ENCODE measurements around the gene BRD2. TPM values are rescaled to one million over a fixed set of nuclear protein-coding genes. Genes with fewer than 3 reads are reported as not detected.

BRD2 gene
- total RNA-seq, 2 experiments from 2014 or later: 334 to 383 TPM

GRCh38 chr6:32968867-32969684 is 682 bp downstream of the BRD2 start:
- H3K27ac Mint-ChIP-seq: peak overlapping the region; percentile 99
- peaks cover 27% of the 10 kb centered on the region for H3K4me1 Mint-ChIP-seq
- no peaks in the 10 kb centered on the region for H3K27me3 Mint-ChIP-seq

GRCh38 chr6:32969685-32970412 is 1.5 kb downstream of the BRD2 start:
- H3K9me3 Mint-ChIP-seq: no peaks in the 10 kb centered on the region
- ChIA-PET CTCF (interaction anchor here (0.7 to 11.4 kb wide), 8 partner anchors 15 to 131 kb away, joined by 3 to 156 read pairs (median 14); partner anchors contain the start of genes HLA-DMA and TAP2), POLR2A (interaction anchor here (3.1 kb wide), 1 partner anchor 15 kb away, joined by 25 read pairs; no protein-coding TSS in a partner anchor)
- peak overlapping the region; percentile 89 for H3K4me3 Mint-ChIP-seq
- DNase-seq: peak; percentile 75
- H3K27ac Mint-ChIP-seq: peak overlapping the region; percentile 99
- no peaks in the 10 kb centered on the region for H3K27me3 Mint-ChIP-seq
- H3K4me1 Mint-ChIP-seq: peaks cover 24% of the 10 kb centered on the region
- H3K36me3 Mint-ChIP-seq (ENCODE audit: low read depth): peaks cover 51% of the 10 kb centered on the region

More at GRCh38 chr6:32968867-32969684, 682 bp downstream of the BRD2 start:
- Mint-ChIP-seq H3K4me3 (peak overlapping the region; percentile 89), H3K36me3 (ENCODE audit: low read depth) (peaks cover 43% of the 10 kb centered on the region), H3K9me3 (no peaks in the 10 kb centered on the region)
- POLR2A ChIA-PET: no interaction called here
- CTCF ChIA-PET: interaction anchor here (0.8 to 11.4 kb wide), 5 partner anchors 14 to 131 kb away, joined by 3 to 156 read pairs (median 59); partner anchors contain the start of genes HLA-DMA and TAP2
- DNase-seq: peak; percentile 68

- peak; percentile 85 for DNase-seq
- ChIA-PET POLR2A (interaction anchor here (0.6 to 3.1 kb wide), 7 partner anchors 14 to 1174 kb away, joined by 3 to 33 read pairs (median 16); partner anchors contain the start of genes HLA-DMA, HLA-DMB, RPS18 and TAP2), CTCF (interaction anchor here (0.7 to 11.4 kb wide), 14 partner anchors 9 to 227 kb away, joined by 3 to 156 read pairs (median 10); partner anchors contain the start of genes HLA-DMA, HLA-DMB, PSMB9 and TAP1)
- Mint-ChIP-seq H3K27ac (peak overlapping the region; percentile 99), H3K36me3 (ENCODE audit: low read depth) (peaks cover 57% of the 10 kb centered on the region), H3K4me3 (peak overlapping the region; percentile 89), H3K27me3 (no peaks in the 10 kb centered on the region), H3K9me3 (no peaks in the 10 kb centered on the region), H3K4me1 (peaks cover 22% of the 10 kb centered on the region)
Observed at GRCh38 chr6:32970413-32971241, 2.2 kb downstream of the BRD2 start.

- H3K9me3 Mint-ChIP-seq: no peaks in the 10 kb centered on the region
- ChIA-PET POLR2A (interaction anchor here (0.5 to 3.1 kb wide), 16 partner anchors 11 to 1175 kb away, joined by 3 to 33 read pairs (median 9); partner anchors contain the start of genes HLA-DMA, HLA-DMB, PSMB8 and PSMB9), CTCF (interaction anchor here (1.0 to 11.4 kb wide), 14 partner anchors 9 to 226 kb away, joined by 3 to 156 read pairs (median 10); partner anchors contain the start of genes HLA-DMA, HLA-DMB, PSMB9 and TAP1)
- H3K4me3 Mint-ChIP-seq: peak overlapping the region; percentile 89
- peaks cover 23% of the 10 kb centered on the region for H3K4me1 Mint-ChIP-seq
- no peaks in the 10 kb centered on the region for H3K27me3 Mint-ChIP-seq
- peaks cover 61% of the 10 kb centered on the region for H3K36me3 Mint-ChIP-seq (ENCODE audit: low read depth)
- no peak for DNase-seq
- peak overlapping the region; percentile 99 for H3K27ac Mint-ChIP-seq
Observed at GRCh38 chr6:32971242-32971580, 2.8 kb downstream of the BRD2 start.

- H3K9me3 Mint-ChIP-seq: no peaks in the 10 kb centered on the region
- peak; percentile 100 for DNase-seq
- H3K27me3 Mint-ChIP-seq: no peaks in the 10 kb centered on the region
- peaks cover 67% of the 10 kb centered on the region for H3K36me3 Mint-ChIP-seq (ENCODE audit: low read depth)
- H3K4me1 Mint-ChIP-seq: peaks cover 25% of the 10 kb centered on the region
- POLR2A ChIA-PET: interaction anchor here (0.5 to 3.1 kb wide), 23 partner anchors 9 to 1390 kb away, joined by 3 to 33 read pairs (median 5); partner anchors contain the start of genes HLA-DMA, HLA-DMB, LTB and PSMB8
- peak overlapping the region; percentile 89 for H3K4me3 Mint-ChIP-seq
- CTCF ChIA-PET: interaction anchor here (0.5 to 11.4 kb wide), 16 partner anchors 8 to 899 kb away, joined by 3 to 156 read pairs (median 6); partner anchors contain the start of genes HLA-DMA, HLA-DMB, PSMB9 and TAP1
- peak overlapping the region; percentile 99 for H3K27ac Mint-ChIP-seq
Observed at GRCh38 chr6:32971581-32972352, 3.4 kb downstream of the BRD2 start.

- Mint-ChIP-seq H3K27me3 (no peaks in the 10 kb centered on the region), H3K4me1 (peaks cover 26% of the 10 kb centered on the region), H3K36me3 (ENCODE audit: low read depth) (peaks cover 75% of the 10 kb centered on the region), H3K4me3 (peak overlapping the region; percentile 89), H3K27ac (peak overlapping the region; percentile 99), H3K9me3 (no peaks in the 10 kb centered on the region)
- POLR2A ChIA-PET: interaction anchor here (0.8 to 3.1 kb wide), 22 partner anchors 9 to 1391 kb away, joined by 3 to 33 read pairs (median 6); partner anchors contain the start of genes HLA-DMA, HLA-DMB, LTB and PSMB8
- CTCF ChIA-PET: interaction anchor here (1.1 to 11.4 kb wide), 14 partner anchors 8 to 134 kb away, joined by 3 to 156 read pairs (median 10); partner anchors contain the start of genes HLA-DMA, HLA-DMB, PSMB9 and TAP1
- peak; percentile 49 for DNase-seq
Observed at GRCh38 chr6:32972353-32973143, 4.2 kb downstream of the BRD2 start.

GRCh38 chr6:32973144-32974015 is 5.0 kb downstream of the BRD2 start:
- peak; percentile 59 for DNase-seq
- H3K9me3 Mint-ChIP-seq: no peaks in the 10 kb centered on the region
- ChIA-PET CTCF (interaction anchor here (0.7 to 11.4 kb wide), 11 partner anchors 13 to 1236 kb away, joined by 3 to 156 read pairs (median 4); partner anchors contain the start of genes HLA-DMA, PSMB9, TAP1 and TAP2), POLR2A (interaction anchor here (0.9 to 2.5 kb wide), 8 partner anchors 11 to 275 kb away, joined by 3 to 30 read pairs (median 5); partner anchors contain the start of genes HLA-DMA, PSMB8, PSMB9 and TAP1)
- no peaks in the 10 kb centered on the region for H3K27me3 Mint-ChIP-seq
- H3K27ac Mint-ChIP-seq: peak overlapping the region; percentile 99
- peaks cover 83% of the 10 kb centered on the region for H3K36me3 Mint-ChIP-seq (ENCODE audit: low read depth)
- H3K4me3 Mint-ChIP-seq: peak overlapping the region; percentile 89
- H3K4me1 Mint-ChIP-seq: peaks cover 34% of the 10 kb centered on the region

GRCh38 chr6:32974016-32974333 is 5.6 kb downstream of the BRD2 start:
- Mint-ChIP-seq H3K4me3 (peak overlapping the region; percentile 89), H3K4me1 (peaks cover 38% of the 10 kb centered on the region), H3K36me3 (ENCODE audit: low read depth) (peaks cover 89% of the 10 kb centered on the region), H3K27me3 (no peaks in the 10 kb centered on the region), H3K9me3 (no peaks in the 10 kb centered on the region), H3K27ac (peak overlapping the region; percentile 99)
- ChIA-PET CTCF (interaction anchor here (0.7 to 11.4 kb wide), 8 partner anchors 12 to 1237 kb away, joined by 3 to 130 read pairs (median 4); partner anchors contain the start of genes PSMB9, TAP1 and TAP2), POLR2A (interaction anchor here (0.9 to 1.8 kb wide), 4 partner anchors 11 to 275 kb away, joined by 3 to 5 read pairs (median 4); partner anchors contain the start of genes PSMB9 and TAP1)
- peak; percentile 66 for DNase-seq

- ChIA-PET POLR2A (interaction anchor here (0.8 to 1.8 kb wide), 4 partner anchors 10 to 121 kb away, joined by 3 to 5 read pairs (median 4); partner anchors contain the start of genes PSMB9 and TAP1), CTCF (interaction anchor here (0.7 to 11.4 kb wide), 7 partner anchors 11 to 1238 kb away, joined by 3 to 130 read pairs (median 4); partner anchors contain the start of gene TAP2)
- Mint-ChIP-seq H3K36me3 (ENCODE audit: low read depth) (peaks cover 95% of the 10 kb centered on the region), H3K9me3 (no peaks in the 10 kb centered on the region), H3K4me1 (peaks cover 44% of the 10 kb centered on the region), H3K27me3 (no peaks in the 10 kb centered on the region), H3K4me3 (peak overlapping the region; percentile 89), H3K27ac (peak overlapping the region; percentile 32)
- no peak for DNase-seq
Observed at GRCh38 chr6:32974541-32975308, 6.3 kb downstream of the BRD2 start.
